GM19328 (cell line): Measurements from ENCODE around the gene CACNA1C.
"Not testable (repeated sequence)": the region's sequence is repeated elsewhere in the genome, so short reads cannot be mapped to it uniquely, and the experiment has no call there.

Experiments
- ATAC-seq: cut with Tn5 transposase; IDR thresholded peaks from one replicate; pipeline ENCODE4 v1.9.1; 2021; ENCODE audit warnings: mild to moderate bottlenecking, moderate library complexity; ENCODE audit not compliant: unreplicated experiment

The CACNA1C gene

DNA sequence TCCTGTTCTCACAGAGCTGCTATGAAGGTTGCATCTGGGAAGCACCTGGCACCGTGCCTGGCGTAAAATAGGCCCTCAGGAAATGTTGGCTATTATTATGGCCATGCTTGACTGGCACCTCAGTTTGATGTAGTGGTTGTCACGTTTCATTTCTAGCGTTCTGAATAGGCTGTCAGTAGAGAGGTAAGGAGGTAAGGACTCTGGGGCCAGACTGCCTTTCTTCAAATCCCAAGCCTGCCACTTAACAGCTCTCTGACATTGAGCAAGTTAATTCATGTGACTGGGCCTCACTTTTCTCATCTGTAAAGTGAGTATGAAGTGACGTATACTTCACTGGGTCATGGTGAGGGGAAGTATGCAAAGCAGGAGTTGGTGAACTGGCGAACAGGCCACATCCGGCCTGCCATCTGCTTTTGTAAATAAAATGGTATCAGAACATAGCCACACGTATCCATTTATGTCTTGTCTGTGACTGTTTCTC, 196.2 kb downstream of the CACNA1C start:
- peak; percentile 69 for ATAC-seq

DNA sequence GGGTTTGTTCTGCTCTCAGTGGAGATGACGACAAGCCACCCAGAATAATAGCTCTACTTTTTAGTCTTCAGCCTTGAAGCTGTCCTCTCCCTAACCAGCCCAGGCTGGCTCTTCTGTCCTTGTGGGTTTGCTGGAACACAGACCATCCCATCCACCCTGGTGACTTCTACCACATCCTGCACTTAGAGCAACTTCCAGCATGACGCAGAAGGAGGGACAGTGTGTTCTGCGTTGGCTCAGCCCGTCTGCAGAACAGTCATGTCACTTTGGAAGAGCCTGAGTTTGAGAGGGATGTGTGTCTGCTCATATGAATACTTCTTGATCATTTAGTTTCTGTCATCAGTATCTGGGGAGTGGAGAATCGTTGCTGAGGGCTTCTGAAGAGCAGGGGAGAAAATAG, 198.0 kb downstream of the CACNA1C start:
- ATAC-seq, result no peak

DNA sequence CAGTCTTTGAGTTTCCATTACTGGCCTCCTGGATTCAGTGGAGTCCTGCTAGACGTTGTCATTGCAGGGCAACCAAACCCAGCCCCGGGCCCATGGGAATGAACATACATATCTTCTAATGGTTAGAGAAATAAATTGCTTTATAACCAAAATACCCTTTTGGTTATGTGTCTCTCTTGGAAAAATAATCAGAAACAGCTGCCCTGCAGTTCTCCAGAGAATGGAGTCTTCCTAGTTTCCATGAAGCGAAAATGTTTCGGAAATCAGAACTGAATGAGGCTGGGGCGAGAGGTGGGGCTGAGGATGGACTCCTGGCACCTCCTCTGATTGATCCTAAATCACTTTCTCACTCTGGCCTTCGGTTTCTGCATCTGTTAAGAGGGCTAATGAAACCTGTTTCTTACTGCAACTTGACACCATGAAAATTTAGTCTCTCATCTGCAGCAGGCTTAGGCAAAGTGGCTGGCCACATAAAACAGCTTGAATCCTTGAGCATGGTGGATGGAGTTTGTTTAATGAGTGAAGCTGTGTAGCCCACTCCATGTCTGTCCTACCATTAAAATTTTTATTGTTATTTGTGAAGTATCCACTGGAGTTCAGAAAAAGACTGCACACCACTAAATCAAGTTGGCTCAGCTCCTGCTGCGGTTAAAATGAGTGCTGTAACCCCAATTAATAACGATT, 198.9 kb downstream of the CACNA1C start:
- ATAC-seq, result no peak

DNA sequence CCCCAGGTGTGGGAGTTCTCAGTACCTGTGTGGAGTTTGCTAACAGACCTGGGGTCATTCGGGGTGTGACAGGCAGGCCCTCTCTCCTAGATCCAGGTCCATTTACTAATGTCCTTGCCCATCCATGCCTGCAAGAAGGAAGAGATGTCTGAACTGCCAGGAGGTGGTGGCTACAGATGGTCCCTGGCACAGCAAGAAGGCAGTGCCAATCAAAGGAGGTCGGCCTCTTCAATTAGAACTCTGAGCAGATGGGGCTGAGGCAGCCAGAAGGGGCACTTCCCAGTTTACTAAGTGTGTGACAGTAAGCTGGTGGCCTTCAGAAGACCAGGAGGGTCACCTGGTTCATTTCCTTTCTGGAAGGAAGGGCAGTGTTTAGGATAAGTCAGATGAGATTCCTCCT, 202.5 kb downstream of the CACNA1C start:
- ATAC-seq, result no peak

DNA sequence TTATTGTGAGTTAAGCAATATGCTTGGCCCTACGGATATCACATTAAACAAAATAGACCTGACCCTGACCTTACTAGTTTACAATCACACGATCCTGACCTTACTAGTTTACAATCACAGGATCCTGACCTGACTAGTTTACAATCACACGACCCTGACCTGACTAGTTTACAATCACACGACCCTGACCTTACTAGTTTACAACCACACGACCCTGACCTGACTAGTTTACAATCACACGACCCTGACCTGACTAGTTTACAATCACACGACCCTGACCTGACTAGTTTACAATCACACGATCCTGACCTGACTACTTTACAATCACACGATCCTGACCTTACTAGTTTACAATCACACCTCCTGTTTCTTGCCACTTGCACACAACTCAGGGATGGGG, 202.9 kb downstream of the CACNA1C start:
- not testable (repeated sequence) for ATAC-seq

DNA sequence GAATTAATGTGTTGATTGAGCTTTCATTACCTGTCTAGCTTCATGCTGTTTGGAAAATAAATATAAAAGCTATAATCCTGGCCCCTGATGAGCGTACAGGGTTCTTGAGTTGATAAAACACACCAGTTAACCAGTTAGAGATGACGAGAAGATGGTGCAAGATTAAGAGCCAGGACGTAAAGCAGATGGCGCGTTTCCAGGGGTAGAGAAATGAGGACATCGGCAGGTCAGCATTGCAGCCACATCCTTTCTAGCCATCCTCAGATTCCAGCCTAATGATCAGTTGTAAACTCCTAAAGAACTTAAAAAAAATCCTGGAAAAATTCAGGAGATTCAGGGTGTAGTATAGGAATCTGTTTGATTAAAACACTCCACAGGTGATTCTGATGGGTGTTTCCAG, 203.7 kb downstream of the CACNA1C start:
- no peak for ATAC-seq

DNA sequence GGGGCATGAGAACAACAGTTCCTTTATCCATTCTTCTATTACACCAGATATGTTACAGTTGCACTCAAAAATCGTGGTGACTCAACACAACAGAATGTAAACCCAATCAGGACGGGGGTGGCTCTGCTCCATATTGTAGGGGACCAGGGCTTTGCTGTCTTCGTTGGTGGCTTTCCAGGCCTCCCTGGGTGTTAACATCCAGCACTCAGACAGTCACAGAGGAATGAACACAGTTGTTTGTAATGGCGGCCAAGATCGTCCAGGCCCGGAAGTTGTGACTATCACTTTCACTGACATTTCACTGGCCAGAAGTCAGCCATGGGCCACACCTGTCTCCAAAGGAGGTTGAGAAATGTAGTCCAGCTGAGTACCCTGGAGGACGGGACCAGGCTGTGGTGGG, 204.1 kb downstream of the CACNA1C start:
- no peak for ATAC-seq

DNA sequence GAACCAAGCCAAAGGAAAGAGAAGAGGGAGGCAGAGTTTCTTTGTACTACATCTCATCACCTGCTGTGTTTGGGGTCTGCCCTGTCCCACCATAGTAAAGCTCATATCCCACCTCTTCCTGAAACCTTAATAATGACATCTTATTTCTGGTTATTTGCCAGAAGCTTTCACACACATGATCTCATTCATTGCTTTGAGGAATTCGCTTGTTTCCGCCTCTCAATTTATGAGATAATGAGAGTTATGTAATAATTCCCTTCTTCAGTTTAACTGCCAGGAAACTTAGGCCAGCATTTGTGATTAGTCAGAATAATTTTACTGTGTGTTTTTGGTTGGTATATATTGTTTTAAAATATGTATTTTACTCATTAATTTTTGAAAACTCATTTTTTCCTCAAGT, 205.2 kb downstream of the CACNA1C start:
- no peak for ATAC-seq

DNA sequence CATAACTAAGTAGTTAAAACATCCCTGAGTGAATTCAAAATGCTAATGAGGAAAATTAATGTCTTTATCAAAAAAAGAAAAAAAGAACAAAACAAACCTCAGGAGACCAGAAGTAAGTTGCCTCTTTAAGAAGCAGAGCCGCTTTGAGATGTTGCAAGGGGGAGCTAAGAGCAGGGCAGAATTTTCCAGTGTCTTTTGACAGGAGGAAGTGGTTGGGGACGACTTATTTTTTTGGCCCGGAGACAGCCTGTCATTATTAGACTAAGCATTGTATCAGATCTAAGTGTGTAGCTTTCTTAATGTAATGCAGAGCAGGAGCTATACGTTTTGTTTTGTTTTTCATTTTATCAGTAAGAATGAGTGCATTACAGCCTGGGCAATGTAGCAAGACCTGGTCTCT, 206.6 kb downstream of the CACNA1C start:
- no peak for ATAC-seq

DNA sequence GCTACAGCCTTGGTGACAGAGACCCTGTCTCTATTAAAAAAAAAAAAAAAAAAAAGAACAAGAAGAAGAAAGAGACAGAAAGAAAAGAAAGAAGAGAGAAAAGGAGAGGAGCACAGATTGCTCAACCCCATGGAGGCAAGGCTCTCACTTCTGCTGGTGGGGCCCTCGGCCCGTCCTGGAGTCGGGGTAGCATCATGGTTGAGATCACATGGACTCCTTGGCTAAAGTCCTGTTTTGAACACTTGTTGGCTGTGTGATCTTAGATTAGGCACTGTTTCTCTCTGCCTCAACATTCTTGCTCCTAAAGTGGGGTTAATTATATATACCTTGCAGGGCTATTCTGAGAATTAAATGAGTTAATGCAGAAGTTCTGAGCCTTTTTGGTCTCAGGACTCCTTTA, 207.7 kb downstream of the CACNA1C start:
- ATAC-seq, result no peak

DNA sequence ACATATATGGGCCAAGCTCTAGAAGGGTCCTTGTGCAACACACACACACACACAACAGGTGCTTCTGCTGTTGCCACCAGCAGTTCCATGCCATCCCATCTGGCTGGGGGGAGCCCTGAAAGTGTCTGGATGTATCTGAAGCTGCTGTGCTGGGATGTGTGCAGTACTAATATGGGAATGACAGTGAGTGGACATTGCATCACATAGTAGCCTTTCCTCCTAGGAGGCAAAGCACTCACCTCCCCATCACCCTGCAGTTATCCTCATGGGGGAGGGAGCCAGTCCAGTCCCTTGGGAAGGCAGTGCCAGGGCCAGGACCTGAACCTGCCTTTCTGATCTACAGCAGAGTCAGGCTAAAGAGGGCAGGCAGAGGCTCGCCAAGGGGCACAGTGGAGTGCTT, 208.9 kb downstream of the CACNA1C start:
- ATAC-seq, result no peak

DNA sequence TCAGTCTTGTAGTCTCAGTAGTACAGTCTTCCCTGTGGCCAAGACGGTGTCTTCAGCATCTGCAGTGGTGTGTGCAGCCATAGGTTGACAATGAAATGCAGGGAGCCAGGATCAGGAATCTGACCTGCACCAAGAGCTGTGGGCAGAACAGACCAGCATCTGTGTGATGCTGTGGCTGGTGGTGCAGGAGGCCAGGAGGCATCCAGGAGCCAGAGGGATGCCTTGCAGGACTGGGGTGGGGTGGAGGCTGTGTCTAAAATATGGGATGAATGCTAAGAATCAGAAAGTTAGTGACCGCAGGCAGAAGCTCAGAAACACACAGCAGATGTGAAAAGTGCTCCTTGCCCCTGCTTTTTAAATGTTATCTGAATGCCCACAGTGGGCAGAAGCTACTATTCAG, 209.7 kb downstream of the CACNA1C start:
- ATAC-seq, result no peak

DNA sequence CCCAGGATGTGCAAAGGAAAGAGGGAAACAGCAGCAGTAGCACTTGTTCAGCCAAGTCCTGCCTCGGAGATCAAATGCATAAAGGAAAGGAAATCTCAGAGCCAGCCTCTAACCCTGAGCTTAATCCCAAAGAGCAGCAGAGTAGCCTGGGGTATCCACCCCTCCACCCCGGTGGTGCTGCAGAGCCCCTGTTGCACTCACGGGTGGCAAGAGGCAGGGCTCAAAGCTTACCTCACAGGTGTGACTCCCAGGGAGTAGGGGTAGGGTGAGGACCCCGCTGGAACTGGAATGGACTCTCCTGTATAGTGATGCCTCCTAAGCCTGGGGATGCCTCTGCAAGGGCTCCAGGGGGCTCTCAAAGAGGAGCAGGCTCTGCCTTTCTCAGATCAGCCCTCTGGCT, 211.1 kb downstream of the CACNA1C start:
- ATAC-seq, result no peak

DNA sequence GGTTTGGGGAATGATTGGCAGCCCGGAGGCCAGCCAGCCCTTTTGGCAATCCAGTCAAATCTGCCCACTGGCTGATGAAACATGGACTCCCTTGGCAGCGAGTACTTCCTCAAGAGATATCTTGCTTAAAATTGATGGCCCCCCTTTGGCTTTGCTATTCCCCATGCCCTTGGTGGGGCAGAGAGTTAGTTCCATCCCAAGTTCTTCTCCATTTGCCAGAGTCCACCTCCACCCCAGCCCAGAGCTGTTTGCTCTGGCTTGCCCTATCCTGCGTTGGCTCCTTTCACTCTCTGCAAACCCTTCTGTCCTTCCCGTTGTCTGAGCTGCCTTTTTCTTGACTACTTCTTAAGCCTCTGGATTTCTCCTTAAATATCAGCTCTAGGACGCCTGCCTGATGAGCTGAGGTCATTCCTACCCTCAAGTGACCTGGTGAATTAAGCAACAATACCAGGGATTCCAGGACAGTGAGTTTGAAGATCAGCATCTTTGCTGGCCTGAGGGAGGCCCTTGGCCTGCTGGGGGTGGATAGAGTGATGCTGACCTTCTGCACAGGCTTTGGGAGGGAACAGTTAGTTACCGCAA, 212.0 kb downstream of the CACNA1C start:
- no peak for ATAC-seq

DNA sequence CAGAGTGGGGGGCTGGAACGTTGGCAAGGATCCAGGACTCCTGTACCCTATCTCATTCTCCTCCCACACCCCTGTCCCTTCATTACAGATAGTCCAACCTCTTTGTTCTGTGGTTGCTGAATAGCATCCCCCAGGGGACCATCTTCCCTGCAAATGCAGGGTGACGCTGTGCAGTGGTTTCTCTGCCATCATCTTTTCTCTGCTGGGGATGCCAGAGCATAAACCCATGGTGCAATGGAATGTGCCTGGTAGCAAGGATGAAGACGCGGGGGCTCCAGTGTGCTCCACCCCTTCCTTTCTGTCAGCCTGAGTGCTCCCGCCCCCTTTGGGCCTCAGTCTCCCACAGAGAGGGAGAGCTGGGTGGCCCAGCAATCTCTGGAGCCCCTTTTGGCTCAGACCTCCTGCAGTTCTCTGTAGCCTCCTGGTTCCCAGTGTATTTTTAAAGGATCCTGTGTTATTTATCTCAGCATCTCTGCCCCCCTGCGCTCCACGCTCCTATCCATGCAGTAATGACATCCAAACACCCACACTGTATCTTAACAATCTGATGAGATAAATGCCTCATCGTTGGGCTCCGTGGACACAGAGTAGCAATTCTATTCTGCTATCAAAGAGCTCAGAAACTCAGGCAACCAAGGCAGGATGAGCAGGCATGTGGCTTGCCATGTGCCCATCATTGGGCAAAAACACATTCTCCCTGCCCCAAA, 212.8 kb downstream of the CACNA1C start:
- ATAC-seq, result no peak

DNA sequence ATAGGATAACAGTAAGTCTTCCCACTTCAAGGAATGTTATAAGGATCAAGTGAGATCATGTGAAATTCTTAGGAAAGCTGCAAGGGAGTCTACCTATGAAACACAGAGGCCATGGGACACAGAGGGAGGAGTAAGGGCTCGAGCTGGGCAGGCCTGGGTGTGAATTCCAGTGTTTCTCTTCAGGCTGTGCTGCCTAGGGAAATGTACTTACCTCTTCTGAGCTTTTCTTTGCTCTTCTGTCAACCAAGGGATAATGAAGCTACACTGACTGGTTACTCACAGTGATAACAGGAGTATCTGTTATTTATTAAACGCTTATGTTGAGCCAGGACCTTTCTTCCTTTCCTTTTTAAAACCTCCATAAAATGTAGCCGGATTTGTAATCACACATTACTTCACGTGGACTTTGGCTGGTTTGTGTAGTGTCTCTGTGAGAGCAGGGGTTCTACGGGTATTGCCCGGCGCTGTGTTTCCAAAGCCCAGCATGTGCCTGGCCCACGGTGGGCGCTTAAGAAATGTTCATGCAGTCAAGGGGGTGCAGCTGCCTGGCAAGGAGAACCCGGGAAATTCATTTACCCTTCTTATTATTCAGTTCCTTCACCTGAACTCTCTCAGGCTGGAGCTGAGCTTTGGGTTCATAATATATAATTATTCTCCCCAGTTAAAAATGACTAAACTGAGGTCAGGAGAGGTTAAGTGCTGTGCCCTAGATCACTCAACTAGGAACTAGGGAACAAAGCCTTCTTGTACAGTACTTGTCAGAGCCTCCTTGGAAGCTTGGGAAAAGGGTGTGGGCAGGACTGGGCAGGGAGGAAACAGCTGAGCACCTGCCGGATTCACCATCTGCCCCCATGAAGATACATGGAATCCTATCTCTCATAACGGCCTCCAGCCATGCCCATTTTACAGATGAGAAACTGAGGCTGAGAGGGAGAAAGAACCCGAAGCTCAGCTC, 214.2 kb downstream of the CACNA1C start:
- ATAC-seq, result no peak

DNA sequence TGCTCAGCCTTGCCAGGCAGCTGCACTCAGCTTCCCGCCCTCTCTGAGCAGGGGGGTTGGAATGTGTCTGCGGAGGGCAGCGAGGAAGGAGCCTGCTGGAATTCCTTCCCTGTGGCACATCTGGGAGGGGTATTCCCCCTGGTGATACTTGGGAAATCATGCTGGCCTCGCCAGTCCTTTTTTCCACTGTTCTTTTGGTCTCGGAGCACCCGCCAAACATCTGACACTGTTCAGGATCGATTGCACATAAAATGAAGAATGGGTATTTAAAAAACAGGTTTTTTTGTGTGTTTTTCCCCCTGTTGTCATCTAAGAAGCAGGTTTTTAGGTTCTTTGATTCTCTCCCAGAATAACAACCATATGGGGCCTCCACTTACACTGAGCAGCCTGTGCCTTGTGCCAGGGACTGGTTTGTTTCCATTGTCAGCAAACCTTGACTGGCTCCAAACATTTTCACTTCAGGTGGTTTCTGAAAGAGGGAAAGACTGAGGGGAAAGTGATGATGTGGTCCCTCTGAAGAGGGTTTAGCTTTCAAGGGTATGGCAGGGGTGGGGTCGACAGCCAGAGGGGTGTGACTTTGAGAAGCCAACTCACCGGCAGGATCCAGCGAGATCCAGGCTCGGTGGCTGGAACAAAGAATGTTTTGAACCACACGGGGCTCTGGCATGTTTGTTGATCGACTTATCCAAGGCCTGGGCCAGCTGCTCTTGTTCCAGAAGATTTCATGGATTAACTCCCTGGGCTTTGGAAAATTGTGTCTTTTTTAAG, 215.1 kb downstream of the CACNA1C start:
- ATAC-seq, result no peak

DNA sequence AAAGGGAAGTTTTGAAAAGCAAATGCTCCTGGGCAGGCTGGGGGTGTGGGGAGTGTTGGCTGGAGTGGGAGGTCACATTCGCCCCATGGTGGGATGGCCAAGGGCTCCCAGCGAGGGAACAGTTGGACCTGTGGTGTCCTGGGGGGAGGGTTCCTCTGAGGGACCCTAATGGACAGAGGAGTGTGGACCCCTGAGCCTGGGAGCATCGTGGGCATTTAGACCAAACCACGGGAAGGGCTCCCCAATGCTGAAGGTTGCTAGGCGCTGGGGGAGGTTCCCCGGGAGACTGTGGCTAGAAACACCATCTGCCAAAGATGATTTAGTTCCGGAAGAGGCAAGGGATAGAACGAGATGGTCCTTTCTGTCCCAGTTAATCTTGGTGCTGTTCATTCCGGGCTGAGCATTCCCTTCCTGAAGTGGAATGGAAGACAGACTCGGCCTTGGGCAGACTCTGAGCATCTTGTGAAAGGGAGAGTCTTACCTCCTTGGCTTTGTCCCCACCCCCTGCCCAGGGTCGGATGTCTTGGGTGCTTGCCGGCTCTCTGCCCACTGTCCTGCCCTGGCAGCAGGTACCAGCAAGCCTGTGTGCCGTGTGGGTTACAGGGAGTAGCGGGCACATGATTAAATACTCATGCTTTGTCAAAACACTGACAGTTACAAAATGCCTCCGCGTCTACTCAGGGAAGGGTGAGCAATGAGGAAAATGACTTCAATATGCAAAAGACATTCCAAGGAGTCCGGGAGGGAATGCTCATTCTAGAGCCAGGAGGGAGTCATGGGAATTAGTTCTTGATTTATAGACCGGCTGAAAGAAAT, 215.9 kb downstream of the CACNA1C start:
- no peak for ATAC-seq

DNA sequence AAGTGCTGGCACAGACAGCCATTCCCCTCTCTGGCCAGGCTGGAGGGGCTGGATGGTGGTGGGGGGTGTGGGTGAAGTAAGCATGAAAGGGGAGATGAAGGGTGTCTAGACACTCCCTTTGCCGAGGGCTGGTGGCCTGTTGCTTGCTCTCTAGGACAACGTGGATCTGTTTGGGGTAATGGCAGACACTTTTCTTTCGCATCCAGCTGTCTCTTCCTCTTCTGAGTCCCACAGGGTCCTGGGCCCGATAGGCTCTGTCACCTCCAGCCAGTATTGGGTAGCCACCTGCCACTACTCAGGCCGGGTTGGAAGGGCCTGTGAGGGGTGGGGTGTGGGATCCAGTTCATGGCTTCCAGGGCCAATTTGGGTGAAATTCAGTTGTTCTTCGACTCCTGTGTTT, 218.1 kb downstream of the CACNA1C start:
- no peak for ATAC-seq

DNA sequence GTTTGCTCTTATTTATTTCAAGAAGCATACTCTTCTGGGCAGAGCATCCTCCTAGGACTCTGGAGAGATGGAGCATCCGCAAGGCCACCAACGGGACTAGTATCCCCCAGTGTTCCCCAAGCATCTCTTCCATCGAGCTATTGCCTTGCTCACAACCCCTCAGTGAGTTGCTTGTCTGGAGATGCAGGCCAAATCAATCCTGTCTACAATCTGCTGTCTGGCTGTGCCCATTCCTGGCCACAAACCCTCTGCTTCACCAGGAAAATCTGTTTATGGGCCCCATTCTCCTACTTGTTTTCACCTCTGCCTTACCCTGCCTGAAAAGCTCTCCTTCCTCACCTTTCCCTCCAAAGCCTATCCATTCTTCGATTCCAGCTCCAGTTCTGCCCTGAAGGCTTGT, 219.2 kb downstream of the CACNA1C start:
- ATAC-seq, result no peak
